Hindlimb muscle (tissue), 1 donor: ENCODE data around the gene CENPS. TPM values are rescaled to one million over a fixed set of nuclear protein-coding genes. Genes with fewer than 3 reads are reported as not detected.
A peak's percentile ranks its signal among the peaks of the same experiment; 100 is the strongest.
"Not testable (repeated sequence)": the region's sequence is repeated elsewhere in the genome, so short reads cannot be mapped to it uniquely, and the experiment has no call there.

Experiments
- DNase-seq: peaks from one replicate; pipeline ENCODE4 v3.0.0-alpha.2; 2013
- polyA plus RNA-seq: library from polyadenylated mRNA; unstranded; fragments of 120-200 nt; gene quantifications from one replicate; pipeline ENCODE4 v1.2.1, GENCODE V29; 2013; ENCODE audit not compliant: insufficient read length

The CENPS gene
- polyA plus RNA-seq, 1 donor: 7.9 TPM

GRCh38 chr1:10419351-10419750 lies 10.9 kb upstream of the CENPS start:
- no peak for DNase-seq

DNA sequence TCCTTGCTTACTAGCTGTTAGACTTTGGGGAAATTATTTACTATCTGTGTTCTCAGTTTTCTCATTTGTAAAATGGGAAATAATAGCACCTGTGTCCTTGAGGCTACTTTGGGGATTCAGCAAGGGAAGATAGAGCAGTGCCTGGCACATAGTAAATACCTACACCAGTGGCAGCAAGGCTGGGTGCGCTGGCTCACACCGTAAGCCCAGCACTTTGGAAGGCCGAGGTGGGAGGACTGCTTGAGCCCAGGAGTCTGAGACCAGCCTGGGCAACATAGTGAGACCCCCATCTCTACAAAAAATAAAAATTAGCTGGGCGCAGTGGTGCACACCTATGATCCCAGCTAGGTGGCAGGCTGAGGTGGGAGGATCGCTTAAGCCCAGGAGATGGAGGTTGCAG lies 8.6 kb upstream of the CENPS start:
- DNase-seq: no peak

DNA sequence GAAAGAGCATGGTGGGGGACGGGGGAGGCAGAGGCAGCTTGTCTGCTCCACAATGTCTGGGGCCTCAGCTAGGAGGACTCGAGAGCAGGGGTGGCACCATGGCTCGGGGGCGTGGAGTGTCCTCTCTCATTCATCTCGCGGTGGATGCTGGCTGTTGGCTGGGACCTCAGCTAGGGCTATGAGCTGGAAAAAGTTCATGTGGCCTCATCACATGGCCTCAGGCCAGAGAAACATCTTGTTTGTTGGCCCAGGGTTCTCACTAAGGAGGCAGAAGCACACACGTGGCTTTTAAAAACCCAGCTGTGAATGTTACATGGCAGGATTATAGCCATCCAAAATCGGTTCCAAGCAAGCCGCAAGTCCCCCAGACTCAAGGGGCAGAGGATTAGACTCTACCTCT lies 6.2 kb upstream of the CENPS start:
- DNase-seq: peak; percentile 46

DNA sequence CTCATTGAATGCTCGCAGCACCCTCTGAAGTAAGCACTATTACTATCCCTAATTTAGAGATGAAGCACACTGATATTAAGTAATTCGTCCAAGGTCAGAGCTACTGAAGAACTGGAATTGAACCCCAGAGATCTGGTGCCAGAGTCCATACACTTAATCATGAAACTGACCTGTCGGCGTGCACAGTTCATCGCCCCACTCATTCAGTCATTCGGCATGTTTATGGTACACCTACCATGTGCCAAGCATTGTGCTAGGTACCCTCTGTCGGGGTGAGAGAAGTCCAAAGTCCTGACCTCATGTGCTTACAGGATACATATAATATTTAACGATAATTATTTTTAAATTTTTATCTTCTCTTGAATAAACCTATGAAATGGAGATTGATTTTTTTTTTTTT lies 5.6 kb upstream of the CENPS start:
- no peak for DNase-seq

DNA sequence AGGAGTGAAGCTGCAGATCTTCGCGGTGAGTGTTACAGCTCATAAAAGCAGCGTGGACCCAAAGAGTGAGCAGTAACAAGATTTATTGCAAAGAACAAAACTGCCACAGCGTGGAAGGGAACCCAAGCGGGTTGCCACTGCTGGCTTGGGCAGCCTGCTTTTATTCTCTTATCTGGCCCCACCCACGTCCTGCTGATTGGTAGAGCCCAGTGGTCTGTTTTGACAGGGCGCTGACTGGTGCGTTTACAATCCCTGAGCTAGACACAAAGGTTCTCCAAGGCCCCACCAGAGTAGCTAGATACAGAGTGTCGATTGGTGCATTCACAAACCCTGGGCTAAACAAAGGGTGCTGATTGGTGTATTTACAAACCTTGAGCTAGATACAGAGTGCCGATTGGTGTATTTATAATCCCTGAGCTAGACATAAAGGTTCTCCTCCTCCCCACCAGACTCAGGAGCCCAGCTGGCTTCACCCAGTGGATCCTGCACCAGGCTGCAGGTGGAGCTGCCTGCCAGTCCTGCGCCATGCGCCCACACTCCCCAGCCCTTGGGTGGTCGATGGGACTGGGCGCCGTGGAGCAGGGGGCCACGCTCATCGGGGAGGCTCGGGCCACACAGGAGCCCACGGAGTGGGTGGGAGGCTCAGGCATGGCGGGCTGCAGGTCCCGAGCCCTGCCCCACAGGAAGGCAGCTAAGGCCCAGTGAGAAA lies 4.3 kb upstream of the CENPS start:
- DNase-seq: not testable (repeated sequence)

GRCh38 chr1:10426535-10426848 lies 3.7 kb upstream of the CENPS start:
- DNase-seq: not testable (repeated sequence)

- DNase-seq: no peak
These were observed 1.2 kb upstream of the CENPS start for GRCh38 chr1:10428984-10429383.

DNA sequence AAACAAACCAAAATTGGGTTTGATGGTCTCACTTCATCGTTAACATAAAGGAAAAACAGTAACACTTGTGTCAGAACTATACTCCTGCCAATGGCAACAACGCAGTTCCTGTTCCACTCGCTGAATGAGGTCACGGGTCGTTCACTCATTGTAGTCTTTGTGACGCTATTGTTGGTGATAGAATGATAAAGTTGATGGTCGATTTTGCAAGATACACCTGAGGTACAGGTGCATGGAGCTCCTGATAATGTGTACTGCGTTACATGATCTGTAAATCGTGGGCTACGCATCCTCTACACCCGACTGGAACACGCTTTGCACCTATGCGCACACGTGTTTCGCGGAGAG lies 391 bp upstream of the CENPS start:
- no peak for DNase-seq

GRCh38 chr1:10431070-10431730 lies 967 bp downstream of the CENPS start:
- DNase-seq: no peak

GRCh38 chr1:10432910-10433700 lies 2.9 kb downstream of the CENPS start:
- no peak for DNase-seq

GRCh38 chr1:10433790-10434189 lies 3.6 kb downstream of the CENPS start:
- DNase-seq: no peak

GRCh38 chr1:10434590-10434989 lies 4.4 kb downstream of the CENPS start:
- no peak for DNase-seq

- DNase-seq: no peak
These were observed 6.8 kb downstream of the CENPS start for GRCh38 chr1:10437052-10437451.

GRCh38 chr1:10438677-10439163 lies 8.5 kb downstream of the CENPS start:
- DNase-seq: no peak

DNA sequence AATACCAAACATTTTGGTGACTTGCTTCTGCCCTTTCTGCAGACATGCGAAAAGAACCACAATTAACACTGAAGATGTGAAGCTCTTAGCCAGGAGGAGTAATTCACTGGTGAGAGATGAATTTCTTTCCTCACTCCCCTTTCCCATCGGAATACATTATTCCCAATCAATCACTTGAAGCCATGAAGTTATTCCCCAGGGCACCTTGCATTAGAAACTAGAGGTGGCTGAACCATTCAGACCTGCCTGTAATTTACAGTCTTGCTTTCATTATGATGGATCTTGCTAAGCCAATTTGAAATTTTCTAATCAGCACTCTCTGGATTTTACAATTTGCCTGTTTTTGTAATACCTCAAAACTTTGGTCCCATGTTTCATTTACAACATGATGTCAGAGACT lies 10.1 kb downstream of the CENPS start:
- DNase-seq: no peak

- DNase-seq: no peak
These were observed 10.6 kb downstream of the CENPS start for GRCh38 chr1:10440794-10441193.

- no peak for DNase-seq
These were observed 14.0 kb downstream of the CENPS start for GRCh38 chr1:10444248-10444647.

DNA sequence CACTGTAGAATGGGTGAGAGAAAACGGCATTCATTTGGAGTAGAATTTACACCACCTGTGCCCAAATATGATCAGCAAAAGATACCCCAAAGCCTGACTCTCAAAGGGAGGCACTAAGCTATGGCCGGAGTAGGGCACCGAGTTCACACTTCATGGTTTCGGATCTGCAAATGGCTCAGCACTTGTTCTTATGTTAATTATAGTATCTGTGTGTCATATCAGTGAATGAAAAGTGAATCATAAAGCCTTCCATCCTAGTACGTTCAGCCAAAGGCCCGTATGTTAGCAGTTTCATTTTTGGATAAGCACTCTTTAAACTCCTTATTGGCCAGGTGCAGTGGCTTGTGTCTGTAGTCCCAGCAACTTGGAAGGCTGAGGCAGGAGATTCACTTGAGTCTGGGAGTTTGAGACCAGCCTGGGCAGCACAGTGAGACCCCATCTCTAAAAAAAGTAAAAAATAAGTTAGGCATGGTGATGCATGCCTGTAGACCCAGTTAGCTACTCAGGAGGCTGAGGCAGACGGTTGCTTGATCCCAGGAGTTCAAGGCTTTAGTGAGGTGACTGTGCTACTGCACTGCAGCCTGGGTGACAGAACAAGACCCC lies 14.7 kb downstream of the CENPS start:
- no peak for DNase-seq

DNA sequence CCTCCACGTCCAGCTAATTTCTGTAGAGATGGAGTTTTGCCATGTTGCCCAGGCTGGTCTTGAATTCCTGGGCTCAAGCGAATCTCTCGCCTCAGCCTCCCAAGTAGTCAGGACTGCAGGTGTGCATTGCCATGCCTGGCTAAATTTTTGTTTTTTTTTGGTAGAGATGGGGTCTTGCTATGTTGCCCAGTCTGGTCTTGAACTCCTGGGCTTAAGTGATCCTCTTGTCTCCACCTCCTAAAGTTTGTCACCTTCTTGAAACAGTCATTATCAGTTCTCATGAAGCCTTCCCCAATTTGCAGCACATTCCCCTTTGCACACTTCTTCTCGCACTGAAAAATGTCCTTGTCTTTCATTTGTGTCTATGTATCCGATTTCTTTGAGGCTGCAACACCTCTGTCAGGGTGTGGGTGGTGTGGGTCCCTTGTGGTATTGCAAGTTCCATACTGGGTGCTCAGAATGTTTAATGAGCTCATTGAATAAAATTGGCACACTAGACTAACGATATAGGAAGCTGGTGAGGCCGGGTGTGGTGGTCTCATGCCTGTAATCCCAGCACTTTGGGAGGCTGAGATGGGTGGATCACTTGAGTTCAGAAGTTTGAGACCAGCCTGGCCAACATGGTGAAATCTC lies 16.7 kb downstream of the CENPS start:
- no peak for DNase-seq

DNA sequence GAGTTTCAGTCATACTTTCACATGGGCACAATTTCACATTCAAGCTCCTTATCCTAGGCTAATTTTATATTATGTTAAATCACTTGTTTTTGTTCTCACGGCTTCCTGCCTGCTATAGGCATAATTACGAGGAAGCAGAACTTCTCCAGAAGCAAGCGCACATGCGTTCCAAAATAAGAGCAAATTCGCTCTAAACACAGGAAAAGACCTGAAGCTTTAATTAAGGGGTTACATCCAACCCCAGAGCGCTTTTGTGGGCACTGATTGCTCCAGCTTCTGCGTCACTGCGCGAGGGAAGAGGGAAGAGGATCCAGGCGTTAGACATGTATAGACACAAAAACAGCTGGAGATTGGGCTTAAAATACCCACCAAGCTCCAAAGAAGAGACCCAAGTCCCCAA lies 19.5 kb downstream of the CENPS start, which contains the start of gene CORT:
Gene CORT (plus strand): TSS at position 281 of the 400 bp plus-strand sequence. CDS start 193 bp downstream, outside the sequence.
- no peak for DNase-seq

- peak; percentile 34 for DNase-seq
These were observed 20.1 kb downstream of the CENPS start for GRCh38 chr1:10450156-10450814.

DNA sequence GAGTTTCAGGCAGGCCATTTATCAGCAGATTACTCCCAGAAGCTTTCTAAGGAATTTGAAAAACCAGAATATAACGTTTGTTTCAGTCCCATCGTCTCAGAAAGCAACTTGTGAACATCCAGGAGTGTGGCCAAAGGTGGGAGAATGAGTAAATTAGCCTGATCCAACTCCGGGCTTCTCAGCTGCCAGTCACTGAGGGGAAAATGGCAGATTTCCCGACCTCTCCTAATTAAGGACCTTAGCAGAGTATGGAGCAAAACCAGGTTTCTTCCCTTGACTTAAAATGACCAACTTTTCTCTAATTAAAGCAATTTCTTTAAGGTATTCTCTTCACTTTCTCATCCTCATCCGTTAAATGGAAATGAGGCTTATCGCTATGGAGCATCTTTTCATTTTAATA lies 20.6 kb downstream of the CENPS start:
- DNase-seq: no peak
